Testis (tissue), 3 donors: ENCODE measurements around the gene SERPINA10. TPM values are rescaled to one million over a fixed set of nuclear protein-coding genes. Genes with fewer than 3 reads are reported as not detected.
"Not testable (repeated sequence)": the region's sequence is repeated elsewhere in the genome, so short reads cannot be mapped to it uniquely, and the experiment has no call there.

Source experiments
- DNase-seq: peaks from one replicate; pipeline ENCODE4 v3.0.0-alpha.2; 2019
- H3K27ac ChIP-seq, 2 donors: fragments of 200-600 bp; sonication (generic); one replicate each; pipeline ENCODE4 v1.5.1; 2019
- H3K27me3 ChIP-seq: fragments of 200-600 bp; sonication (generic); one replicate; pipeline ENCODE4 v1.5.1; 2019
- H3K36me3 ChIP-seq: fragments of 200-600 bp; sonication (generic); one replicate; pipeline ENCODE4 v1.5.1; 2017; ENCODE audit warnings: low read depth; ENCODE audit errors: missing control alignments
- H3K4me1 ChIP-seq: fragments of 200-600 bp; sonication (generic); one replicate; pipeline ENCODE4 v1.5.1; 2019
- H3K4me3 ChIP-seq, 2 donors: fragments of 200-600 bp; sonication (generic); one replicate each; pipeline ENCODE4 v1.5.1; 2017 to 2019
- H3K9me3 ChIP-seq: fragments of 200-600 bp; sonication (generic); one replicate; pipeline ENCODE4 v1.5.1; 2017
- CTCF ChIP-seq, 3 experiments: fragments of 450-650 bp in 2 of 3; fragments of 200-600 bp in 1 of 3; sonication (generic) in 1 of 3; IDR thresholded peaks; one replicate each; pipeline ENCODE4 v1.5.1; 2016 to 2019; ENCODE audit warnings: antibody characterized with exemption in 3 of 3, mild to moderate bottlenecking in 2 of 3, moderate library complexity in 1 of 3
- POLR2A ChIP-seq: fragments of 450-650 bp; IDR thresholded peaks from one replicate; pipeline ENCODE4 v1.6.1; 2017; ENCODE audit warnings: antibody characterized with exemption, mild to moderate bottlenecking, moderate library complexity
- WGBS, 2 donors: methylation state at CpG; one replicate each; pipeline ENCODE4 v1.1.5; 2018; 5-methylcytosine and 5-hydroxymethylcytosine counted together
- intact Hi-C: fragments of 100-400 bp; cut with DNase I; formaldehyde crosslinking; loops from one replicate; pipeline ENCODE4 v1.15.1; 2023; ENCODE audit warnings: low total_unique reads
- polyA plus RNA-seq: library from polyadenylated mRNA; stranded (reverse); fragments of 350-450 nt; fragmentation: Illumina TruSeq; extraction: RNeasy Lipid Tissue Mini Kit (QIAGEN cat#74804); gene quantifications from one replicate; pipeline ENCODE4 v1.2.3, GENCODE V29; 2014; ENCODE audit warnings: low read depth, low replicate concordance; ENCODE audit not compliant: insufficient read depth
- total RNA-seq, 2 donors: library from RNA; depleted of rRNA; stranded (reverse); fragments of >200 nt; gene quantifications; one replicate each; pipeline ENCODE4 v1.2.3, GENCODE V29; 2016

SERPINA10 gene
- total and polyA plus RNA-seq, 3 donors from 2014 or later: not detected

GRCh38 chr14:94284221-94284620 is 8.8 kb downstream of the SERPINA10 start:
- 83 to 91% methylated on average over 2 of the region's 2 CpGs for WGBS, 2 donors

DNA sequence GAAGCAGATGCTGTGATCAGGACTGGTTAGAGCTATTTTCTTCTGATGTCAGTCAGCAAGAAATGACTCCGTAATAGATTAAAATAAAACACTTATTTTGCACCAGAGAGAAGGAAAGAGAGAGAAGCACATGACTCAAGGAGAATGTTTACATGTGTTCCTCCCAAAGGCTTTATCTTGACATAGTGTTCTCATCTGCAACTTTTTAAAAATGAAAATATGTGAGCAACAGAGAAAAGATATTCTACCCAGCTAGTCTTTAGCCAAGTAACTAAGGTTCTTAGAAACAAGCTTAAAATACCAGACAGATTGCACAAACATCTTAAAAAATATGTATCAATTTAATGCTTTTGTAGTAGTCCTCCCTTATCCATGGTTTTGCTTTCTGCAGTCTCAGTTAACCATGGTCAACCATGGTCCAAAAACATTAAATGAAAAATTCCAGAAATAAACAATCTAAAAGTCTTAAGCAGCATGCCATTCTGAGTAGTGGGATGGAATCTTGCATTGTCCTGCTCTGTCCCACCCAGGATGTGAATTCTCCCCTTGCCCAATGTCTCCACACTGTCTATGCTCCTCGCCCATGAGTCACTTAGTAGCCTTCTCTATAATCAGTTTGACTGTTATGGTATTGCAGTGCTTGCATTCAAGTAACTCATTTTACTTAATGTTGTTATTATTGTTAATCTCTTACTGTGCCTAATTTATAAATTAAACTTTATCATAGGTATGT is 9.9 kb downstream of the SERPINA10 start:
- DNase-seq: no peak
- peaks cover 15% of the 10 kb centered on the region for H3K4me1 ChIP-seq
- TF ChIP-seq POLR2A: no peak
- TF ChIP-seq CTCF (IDR thresholded peaks at IDR 0.05): no peak
- H3K9me3 ChIP-seq: no peaks in the 10 kb centered on the region
- no peak overlapping the region for H3K4me3 ChIP-seq
- WGBS, 2 donors: 60 to 63% methylated on average over 2 of the region's 2 CpGs
- intact Hi-C loops: no loop called here
- H3K36me3 ChIP-seq: no peaks in the 10 kb centered on the region
- H3K27me3 ChIP-seq: no peaks in the 10 kb centered on the region
- peak overlapping the region; percentile 12 to 65 for H3K27ac ChIP-seq

More at GRCh38 chr14:94284221-94284620, 8.8 kb downstream of the SERPINA10 start:
- Histone ChIP-seq H3K27me3 (no peaks in the 10 kb centered on the region), H3K4me1 (peaks cover 15% of the 10 kb centered on the region), H3K27ac (no peak overlapping the region), H3K36me3 (no peaks in the 10 kb centered on the region), H3K9me3 (no peaks in the 10 kb centered on the region), H3K4me3 (no peak overlapping the region)
- DNase-seq: no peak
- TF ChIP-seq POLR2A: no peak
- TF ChIP-seq CTCF (IDR thresholded peaks at IDR 0.05): no peak
- intact Hi-C loops: no loop called here

DNA sequence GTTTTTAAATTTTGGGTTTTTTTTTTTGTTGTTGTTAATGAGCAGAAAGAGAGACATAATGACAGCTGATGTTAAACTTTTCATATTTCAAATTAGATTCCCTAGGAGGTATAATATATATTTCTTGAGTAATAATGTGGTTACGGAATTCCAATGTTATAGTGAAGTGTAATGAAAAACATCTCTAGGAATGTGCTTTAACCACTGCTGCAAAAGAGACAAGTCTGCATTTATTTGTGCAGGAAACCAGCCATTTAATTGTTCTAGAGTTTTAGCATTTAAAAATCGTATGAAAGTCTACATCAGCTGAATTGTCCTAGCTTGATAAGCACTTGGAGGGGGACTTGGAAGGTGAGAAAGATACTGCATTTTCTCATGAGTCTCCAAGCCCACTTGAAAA is 14.3 kb downstream of the SERPINA10 start:
- no peak overlapping the region for H3K27ac ChIP-seq
- WGBS, 2 donors: 85 to 92% methylated on average over 2 of the region's 2 CpGs
- TF ChIP-seq CTCF (IDR thresholded peaks at IDR 0.05) (no peak), POLR2A (no peak)
- intact Hi-C loops: no loop called here
- H3K27me3 ChIP-seq: no peaks in the 10 kb centered on the region
- no peak overlapping the region for H3K4me3 ChIP-seq
- H3K9me3 ChIP-seq: no peaks in the 10 kb centered on the region
- peaks cover 15% of the 10 kb centered on the region for H3K4me1 ChIP-seq
- no peak for DNase-seq
- H3K36me3 ChIP-seq: no peaks in the 10 kb centered on the region

GRCh38 chr14:94276898-94277561 is 16.0 kb downstream of the SERPINA10 start:
- H3K27ac ChIP-seq, DNase-seq, H3K27me3 ChIP-seq, H3K36me3 ChIP-seq, H3K4me1 ChIP-seq, intact Hi-C loops, H3K4me3 ChIP-seq, H3K9me3 ChIP-seq: not testable (repeated sequence)
- WGBS, 2 donors: 93 to 98% methylated on average over 11 of the region's 11 CpGs

- Histone ChIP-seq H3K36me3 (no peaks in the 10 kb centered on the region), H3K27me3 (no peaks in the 10 kb centered on the region), H3K4me1 (no peaks in the 10 kb centered on the region), H3K9me3 (no peaks in the 10 kb centered on the region), H3K4me3 (no peak overlapping the region), H3K27ac (no peak overlapping the region)
- WGBS, 2 donors: 69 to 80% methylated on average over 10 of the region's 10 CpGs
- no peak for TF ChIP-seq POLR2A
- no peak for TF ChIP-seq CTCF (IDR thresholded peaks at IDR 0.05)
- peak; percentile 23 for DNase-seq
- intact Hi-C loops: no loop called here
Observed at GRCh38 chr14:94269156-94269555, 23.9 kb downstream of the SERPINA10 start.

- intact Hi-C loops, H3K4me3 ChIP-seq, H3K4me1 ChIP-seq, H3K27me3 ChIP-seq, H3K36me3 ChIP-seq, H3K9me3 ChIP-seq, DNase-seq, H3K27ac ChIP-seq: not testable (repeated sequence)
- WGBS, 2 donors: 89 to 90% methylated on average over 7 of the region's 7 CpGs
Observed at GRCh38 chr14:94268582-94268981, 24.5 kb downstream of the SERPINA10 start.
